ENCODE measurements around the gene LHPP. TPM values are rescaled to one million over a fixed set of nuclear protein-coding genes. Genes with fewer than 3 reads are reported as not detected.

Gene LHPP
- total and polyA plus RNA-seq, 4 donors = 11.5 to 22.0 (median 18.6) TPM

DNA sequence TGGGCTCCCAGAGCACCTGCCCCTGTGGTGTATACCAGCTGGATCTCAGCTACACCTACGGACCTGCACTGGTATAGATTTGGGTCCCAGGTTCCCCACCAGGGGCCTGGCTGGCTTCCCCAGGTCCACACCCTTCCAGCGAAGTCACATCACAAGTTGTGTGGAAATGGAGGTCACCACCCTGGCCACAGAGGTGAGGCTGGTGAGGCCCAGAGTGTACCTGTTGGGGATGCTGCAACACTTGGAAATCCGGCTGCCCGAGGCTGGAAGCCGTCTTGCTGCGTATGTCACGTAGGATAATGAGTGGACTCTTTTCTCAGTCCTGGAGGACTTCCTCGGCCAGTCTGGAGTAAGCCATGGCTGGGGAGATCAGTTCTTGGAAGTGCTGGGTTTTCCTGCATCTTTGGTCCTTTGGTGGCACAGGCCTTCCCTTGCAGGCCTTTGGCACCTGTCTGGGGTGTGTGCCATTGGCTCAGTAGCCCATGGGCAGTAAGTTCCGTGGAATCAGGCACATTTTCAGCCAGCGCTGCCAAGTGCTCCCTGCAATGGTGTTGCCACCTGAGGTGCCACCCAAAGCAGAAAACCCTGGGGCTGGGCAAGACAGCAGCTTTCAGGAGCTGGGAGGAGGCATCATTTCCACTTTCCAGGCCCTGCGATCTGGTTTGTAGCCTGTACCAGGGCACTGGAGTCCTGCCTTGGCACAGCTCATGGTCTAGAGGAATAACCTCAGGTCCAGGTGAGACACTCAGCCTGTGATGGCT lies 97.9 kb downstream of the LHPP start:
- Histone ChIP-seq H3K4me3 (ENCODE audit: low read length in 2 of 2) (no peak overlapping the region), H3K27ac (ENCODE audit: low read depth in 1 of 2, low read length in 2 of 2) (peak overlapping the region; percentile 40 to 71), H3K4me1 (ENCODE audit: control insufficient read depth in 1 of 2, insufficient read depth in 2 of 2, low read length in 2 of 2) (peaks cover 0 to 6% of the 10 kb centered on the region in 2 donors), H3K9me3 (ENCODE audit: control insufficient read depth, low read length) (no peaks in the 10 kb centered on the region), H3K36me3 (ENCODE audit: control insufficient read depth in 1 of 2, insufficient read depth in 2 of 2, low read length in 1 of 2) (no peaks in the 10 kb centered on the region), H3K27me3 (ENCODE audit: control insufficient read depth in 1 of 2, insufficient read depth in 2 of 2, low read length in 1 of 2) (no peaks in the 10 kb centered on the region)
- intact Hi-C loops (cut with DNase I) = no loop called here
- peak; percentile 38 to 57 for DNase-seq
- WGBS, 2 donors = 76 to 85% methylated on average over 11 of the region's 11 CpGs
- ATAC-seq (ENCODE audit: low FRiP score) = peak; percentile 4

GRCh38 chr10:124560377-124561105 lies 98.9 kb downstream of the LHPP start:
- H3K27ac ChIP-seq (ENCODE audit: low read depth in 1 of 2, low read length in 2 of 2) = peak overlapping the region in 1 of 2 donors; percentile 4
- WGBS, 2 donors = 18 to 22% methylated on average over 18 of the region's 18 CpGs

DNA sequence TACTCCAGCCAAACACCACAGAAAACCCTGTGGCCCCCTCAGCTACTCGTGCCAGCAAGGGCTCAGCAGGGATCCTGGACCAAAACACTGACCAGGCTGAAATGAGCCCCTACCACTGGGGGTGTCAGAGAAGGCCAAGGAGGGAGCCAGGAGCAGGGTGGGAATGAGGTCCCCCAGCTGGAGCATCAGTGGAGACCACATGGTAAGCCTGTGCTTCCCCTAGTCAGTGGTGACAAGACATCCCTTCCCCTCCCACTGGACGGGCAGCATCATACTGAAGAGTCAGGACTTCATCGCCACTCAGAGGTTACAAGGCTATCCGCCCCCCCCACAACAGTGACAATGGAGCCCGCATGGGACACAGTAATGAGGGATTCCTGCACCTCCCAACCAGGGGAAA lies 99.6 kb downstream of the LHPP start:
- ATAC-seq (ENCODE audit: low FRiP score) (no peak), DNase-seq (peak in 1 of 2 donors; percentile 54)
- Histone ChIP-seq H3K4me3 (ENCODE audit: low read length in 2 of 2) (no peak overlapping the region), H3K4me1 (ENCODE audit: control insufficient read depth in 1 of 2, insufficient read depth in 2 of 2, low read length in 2 of 2) (peaks cover 0 to 6% of the 10 kb centered on the region in 2 donors), H3K27me3 (ENCODE audit: control insufficient read depth in 1 of 2, insufficient read depth in 2 of 2, low read length in 1 of 2) (no peaks in the 10 kb centered on the region), H3K36me3 (ENCODE audit: control insufficient read depth in 1 of 2, insufficient read depth in 2 of 2, low read length in 1 of 2) (no peaks in the 10 kb centered on the region), H3K27ac (ENCODE audit: low read depth in 1 of 2, low read length in 2 of 2) (no peak overlapping the region), H3K9me3 (ENCODE audit: control insufficient read depth, low read length) (no peaks in the 10 kb centered on the region)
- intact Hi-C loops (cut with DNase I) = no loop called here
- 82 to 83% methylated on average over 5 of the region's 5 CpGs for WGBS, 2 donors

More at GRCh38 chr10:124560377-124561105, 98.9 kb downstream of the LHPP start:
- Histone ChIP-seq H3K27me3 (ENCODE audit: control insufficient read depth in 1 of 2, insufficient read depth in 2 of 2, low read length in 1 of 2) (no peaks in the 10 kb centered on the region), H3K9me3 (ENCODE audit: control insufficient read depth, low read length) (no peaks in the 10 kb centered on the region), H3K36me3 (ENCODE audit: control insufficient read depth in 1 of 2, insufficient read depth in 2 of 2, low read length in 1 of 2) (no peaks in the 10 kb centered on the region), H3K4me1 (ENCODE audit: control insufficient read depth in 1 of 2, insufficient read depth in 2 of 2, low read length in 2 of 2) (peaks cover 0 to 6% of the 10 kb centered on the region in 2 donors), H3K4me3 (ENCODE audit: low read length in 2 of 2) (no peak overlapping the region)
- intact Hi-C loops (cut with DNase I) = no loop called here
- peak; percentile 75 to 83 for DNase-seq
- peak; percentile 84 for ATAC-seq (ENCODE audit: low FRiP score)

- no peaks in the 10 kb centered on the region for H3K9me3 ChIP-seq (ENCODE audit: control insufficient read depth, low read length)
- intact Hi-C loops (cut with DNase I) = no loop called here
- H3K4me1 ChIP-seq (ENCODE audit: control insufficient read depth in 1 of 2, insufficient read depth in 2 of 2, low read length in 2 of 2) = peaks cover 0 to 6% of the 10 kb centered on the region in 2 donors
- 92 to 93% methylated on average over 7 of the region's 7 CpGs for WGBS, 2 donors
- peak in 1 of 2 donors; percentile 6 for DNase-seq
- ATAC-seq (ENCODE audit: low FRiP score) = no peak
- H3K4me3 ChIP-seq (ENCODE audit: low read length in 2 of 2) = no peak overlapping the region
- H3K27me3 ChIP-seq (ENCODE audit: control insufficient read depth in 1 of 2, insufficient read depth in 2 of 2, low read length in 1 of 2) = no peaks in the 10 kb centered on the region
- no peak overlapping the region for H3K27ac ChIP-seq (ENCODE audit: low read depth in 1 of 2, low read length in 2 of 2)
- H3K36me3 ChIP-seq (ENCODE audit: control insufficient read depth in 1 of 2, insufficient read depth in 2 of 2, low read length in 1 of 2) = no peaks in the 10 kb centered on the region
Observed at GRCh38 chr10:124562425-124563060, 100.9 kb downstream of the LHPP start.

GRCh38 chr10:124563320-124564040 lies 101.9 kb downstream of the LHPP start:
- no peaks in the 10 kb centered on the region for H3K27me3 ChIP-seq (ENCODE audit: control insufficient read depth in 1 of 2, insufficient read depth in 2 of 2, low read length in 1 of 2)
- peaks cover 0 to 6% of the 10 kb centered on the region in 2 donors for H3K4me1 ChIP-seq (ENCODE audit: control insufficient read depth in 1 of 2, insufficient read depth in 2 of 2, low read length in 2 of 2)
- H3K9me3 ChIP-seq (ENCODE audit: control insufficient read depth, low read length) = no peaks in the 10 kb centered on the region
- 95 to 96% methylated on average over 7 of the region's 7 CpGs for WGBS, 2 donors
- no peaks in the 10 kb centered on the region for H3K36me3 ChIP-seq (ENCODE audit: control insufficient read depth in 1 of 2, insufficient read depth in 2 of 2, low read length in 1 of 2)
- no peak overlapping the region for H3K27ac ChIP-seq (ENCODE audit: low read depth in 1 of 2, low read length in 2 of 2)
- no peak overlapping the region for H3K4me3 ChIP-seq (ENCODE audit: low read length in 2 of 2)
- ATAC-seq (ENCODE audit: low FRiP score) (no peak), DNase-seq (peak; percentile 17 to 33)
- intact Hi-C loops (cut with DNase I) = no loop called here

DNA sequence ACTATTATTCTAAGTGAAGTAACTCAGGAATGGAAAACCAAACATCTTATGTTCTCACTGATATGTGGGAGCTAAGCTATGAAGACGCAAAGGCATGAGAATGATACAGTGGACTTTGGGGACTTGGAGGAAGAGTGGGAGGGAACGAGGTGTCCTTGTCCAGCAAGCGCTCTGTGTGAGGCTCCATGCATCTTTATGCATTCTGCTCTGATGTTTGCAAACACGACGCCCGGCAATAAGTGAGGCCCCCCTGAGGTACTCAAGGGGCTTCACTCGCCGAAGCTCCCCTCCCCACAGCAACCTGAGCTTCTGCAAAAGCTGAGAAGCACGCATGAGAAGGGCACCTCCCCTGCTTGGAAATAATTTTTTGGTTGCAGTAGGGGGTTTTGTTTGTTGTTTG lies 103.3 kb downstream of the LHPP start:
- ATAC-seq (ENCODE audit: low FRiP score) (no peak), DNase-seq (peak in 1 of 2 donors; percentile 61)
- no peak overlapping the region for H3K27ac ChIP-seq (ENCODE audit: low read depth in 1 of 2, low read length in 2 of 2)
- H3K4me1 ChIP-seq (ENCODE audit: control insufficient read depth in 1 of 2, insufficient read depth in 2 of 2, low read length in 2 of 2) = peaks cover 0 to 2% of the 10 kb centered on the region in 2 donors
- H3K36me3 ChIP-seq (ENCODE audit: control insufficient read depth in 1 of 2, insufficient read depth in 2 of 2, low read length in 1 of 2) = no peaks in the 10 kb centered on the region
- H3K27me3 ChIP-seq (ENCODE audit: control insufficient read depth in 1 of 2, insufficient read depth in 2 of 2, low read length in 1 of 2) = no peaks in the 10 kb centered on the region
- H3K4me3 ChIP-seq (ENCODE audit: low read length in 2 of 2) = no peak overlapping the region
- no peaks in the 10 kb centered on the region for H3K9me3 ChIP-seq (ENCODE audit: control insufficient read depth, low read length)
- intact Hi-C loops (cut with DNase I) = no loop called here
- WGBS, 2 donors = 79 to 87% methylated on average over 9 of the region's 9 CpGs

- no peaks in the 10 kb centered on the region for H3K27me3 ChIP-seq (ENCODE audit: control insufficient read depth in 1 of 2, insufficient read depth in 2 of 2, low read length in 1 of 2)
- H3K36me3 ChIP-seq (ENCODE audit: control insufficient read depth in 1 of 2, insufficient read depth in 2 of 2, low read length in 1 of 2) = no peaks in the 10 kb centered on the region
- 67 to 68% methylated on average over 27 of the region's 27 CpGs for WGBS, 2 donors
- no peaks in the 10 kb centered on the region for H3K9me3 ChIP-seq (ENCODE audit: control insufficient read depth, low read length)
- H3K27ac ChIP-seq (ENCODE audit: low read depth in 1 of 2, low read length in 2 of 2) = no peak overlapping the region
- intact Hi-C loops (cut with DNase I) = no loop called here
- no peak overlapping the region for H3K4me3 ChIP-seq (ENCODE audit: low read length in 2 of 2)
- H3K4me1 ChIP-seq (ENCODE audit: control insufficient read depth in 1 of 2, insufficient read depth in 2 of 2, low read length in 2 of 2) = peaks cover 0 to under 1% of the 10 kb centered on the region in 2 donors
- DNase-seq (peak in 1 of 2 donors; percentile 71), ATAC-seq (ENCODE audit: low FRiP score) (no peak)
Observed at GRCh38 chr10:124565565-124566221, 104.1 kb downstream of the LHPP start.

Data from aorta (tissue), 5 donors.